HL-60 (cell line): ENCODE results near the gene EPB41L3.

Experiments
- CTCF ChIP-seq: IDR thresholded peaks from one replicate; pipeline ENCODE4 v1.5.1; 2011; ENCODE audit warnings: low read length, control low read depth, inconsistent platforms; ENCODE audit not compliant: insufficient read depth
- GABPA ChIP-seq: IDR thresholded peaks from 2 replicates; pipeline ENCODE4 v1.6.1; 2012; ENCODE audit warnings: low read depth
- POLR2AphosphoS5 ChIP-seq: IDR thresholded peaks from 2 replicates; pipeline ENCODE4 v1.6.1; 2012; ENCODE audit warnings: low read depth
- REST ChIP-seq: IDR thresholded peaks from 2 replicates; pipeline ENCODE4 v1.6.1; 2012; ENCODE audit warnings: low read depth; ENCODE audit not compliant: insufficient replicate concordance

GRCh38 chr18:5527603-5528002, 16.2 kb downstream of the EPB41L3 start:
- TF ChIP-seq CTCF (no peak), REST (no peak), POLR2AphosphoS5 (no peak), GABPA (no peak)
